Fibroblast of villous mesenchyme (primary cell): ENCODE measurements around the gene SAMD4B. TPM values are rescaled to one million over a fixed set of nuclear protein-coding genes. Genes with fewer than 3 reads are reported as not detected.
A peak's percentile ranks its signal among the peaks of the same experiment; 100 is the strongest.

Experiments
- DNase-seq: peaks from one replicate; pipeline ENCODE4 v3.0.0-alpha.2; 2010; ENCODE audit warnings: low read depth
- H3K4me3 ChIP-seq: 2 replicates; pipeline ENCODE4 v1.5.1; 2011; ENCODE audit warnings: low read depth, mild to moderate bottlenecking, low read length
- total RNA-seq: library from RNA; depleted of rRNA; stranded (reverse); fragments of >200 nt; gene quantifications from 2 replicates; pipeline ENCODE4 v1.2.3, GENCODE V29; 2012
- TF ChIP-seq, protein P1 (sequence below): IDR thresholded peaks from 2 replicates; pipeline ENCODE4 v1.5.1; 2012; ENCODE audit warnings: low read depth, mild to moderate bottlenecking, low read length; ENCODE audit not compliant: insufficient read depth

The SAMD4B gene
- total RNA-seq, 1 donor, result 38.0 TPM

DNA sequence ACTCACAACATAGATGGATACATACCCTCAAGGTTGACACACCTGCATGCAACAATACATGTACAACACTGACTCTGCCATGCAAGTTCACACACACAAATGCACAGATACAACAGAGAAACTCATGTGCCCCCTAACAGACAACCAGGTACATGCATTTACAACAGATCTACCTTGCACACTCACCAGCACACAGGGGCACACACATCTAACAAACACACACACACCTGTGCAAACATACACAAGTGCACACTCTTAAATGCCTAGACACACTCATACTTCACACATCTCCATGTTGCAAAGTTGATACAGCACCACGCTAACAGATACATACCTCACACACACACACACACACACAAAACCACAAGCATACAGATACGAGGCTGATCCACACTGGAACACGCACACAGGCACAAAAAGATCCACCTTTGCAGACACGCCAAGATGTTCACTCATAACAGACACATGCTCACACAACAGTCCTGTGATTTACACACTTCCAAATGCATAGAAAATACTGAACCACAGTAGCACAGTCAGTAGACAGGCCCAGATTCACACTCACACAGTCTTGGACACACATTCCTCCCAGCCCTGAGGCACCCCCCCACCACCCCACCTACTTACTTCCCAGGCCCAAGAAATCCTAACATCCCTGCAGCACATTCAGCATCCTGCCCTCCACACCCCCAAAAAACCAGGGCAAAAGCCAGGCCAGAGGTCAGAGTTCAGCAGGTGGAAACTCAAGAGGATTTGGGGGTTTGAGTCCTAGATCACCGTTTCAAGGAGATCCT is 22.9 kb upstream of the SAMD4B start:
- no peak overlapping the region for H3K4me3 ChIP-seq
- TF ChIP-seq, protein P1, sequence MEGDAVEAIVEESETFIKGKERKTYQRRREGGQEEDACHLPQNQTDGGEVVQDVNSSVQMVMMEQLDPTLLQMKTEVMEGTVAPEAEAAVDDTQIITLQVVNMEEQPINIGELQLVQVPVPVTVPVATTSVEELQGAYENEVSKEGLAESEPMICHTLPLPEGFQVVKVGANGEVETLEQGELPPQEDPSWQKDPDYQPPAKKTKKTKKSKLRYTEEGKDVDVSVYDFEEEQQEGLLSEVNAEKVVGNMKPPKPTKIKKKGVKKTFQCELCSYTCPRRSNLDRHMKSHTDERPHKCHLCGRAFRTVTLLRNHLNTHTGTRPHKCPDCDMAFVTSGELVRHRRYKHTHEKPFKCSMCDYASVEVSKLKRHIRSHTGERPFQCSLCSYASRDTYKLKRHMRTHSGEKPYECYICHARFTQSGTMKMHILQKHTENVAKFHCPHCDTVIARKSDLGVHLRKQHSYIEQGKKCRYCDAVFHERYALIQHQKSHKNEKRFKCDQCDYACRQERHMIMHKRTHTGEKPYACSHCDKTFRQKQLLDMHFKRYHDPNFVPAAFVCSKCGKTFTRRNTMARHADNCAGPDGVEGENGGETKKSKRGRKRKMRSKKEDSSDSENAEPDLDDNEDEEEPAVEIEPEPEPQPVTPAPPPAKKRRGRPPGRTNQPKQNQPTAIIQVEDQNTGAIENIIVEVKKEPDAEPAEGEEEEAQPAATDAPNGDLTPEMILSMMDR, result no peak
- no peak for DNase-seq

DNA sequence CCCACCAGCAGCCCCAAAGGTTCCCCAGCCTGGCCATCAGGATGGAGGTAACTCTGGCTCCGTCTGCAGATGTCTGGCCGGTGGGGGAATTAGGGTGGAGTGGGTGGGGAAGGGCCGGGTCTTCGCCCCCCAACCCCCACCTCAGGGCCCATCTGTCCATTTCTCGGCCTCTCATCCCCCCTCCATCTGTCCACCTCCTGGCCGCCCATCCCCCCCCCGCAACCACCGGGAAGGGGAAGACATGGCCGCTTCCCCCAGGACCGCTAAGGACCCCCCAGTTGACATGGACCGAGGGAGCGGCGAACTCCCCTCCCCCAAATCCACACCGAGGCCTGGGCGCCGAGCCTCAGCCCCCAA is 22.4 kb upstream of the SAMD4B start:
- TF ChIP-seq, protein P1, result no peak
- peak overlapping the region; percentile 48 for H3K4me3 ChIP-seq
- DNase-seq, result no peak

DNA sequence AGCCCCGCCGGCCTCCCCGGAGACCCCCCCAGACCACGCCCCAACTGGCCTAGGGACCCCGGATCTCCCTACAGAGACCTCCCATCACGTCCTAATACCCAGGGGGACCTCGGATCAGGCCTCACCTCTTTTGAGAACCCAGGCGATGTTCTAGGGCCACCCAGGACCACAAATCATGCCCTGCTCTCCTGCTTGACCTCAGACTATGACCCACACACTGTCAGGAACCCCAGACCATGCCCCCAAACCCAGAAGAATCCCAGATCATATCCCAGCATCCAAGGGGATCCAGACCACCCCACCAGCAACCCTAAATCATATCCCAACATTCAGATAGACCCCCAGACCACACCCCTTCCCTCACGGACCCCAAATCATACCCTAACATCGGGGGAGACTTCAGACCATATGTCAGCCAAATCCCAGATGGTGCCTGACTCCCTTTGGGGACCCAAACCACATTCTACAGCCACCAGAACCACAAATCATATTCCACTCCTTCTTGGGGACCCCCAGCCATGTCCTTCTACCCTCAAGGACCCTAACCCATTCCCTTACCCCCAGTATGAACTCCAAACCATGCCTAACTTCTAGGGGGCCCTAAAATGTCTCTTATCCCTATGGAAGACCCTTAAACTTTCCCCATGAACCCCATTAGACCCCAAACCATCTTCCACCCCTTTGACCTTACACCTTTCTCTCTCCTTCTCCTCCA is 20.9 kb upstream of the SAMD4B start:
- DNase-seq, result no peak
- H3K4me3 ChIP-seq, result no peak overlapping the region
- TF ChIP-seq, protein P1, result no peak

DNA sequence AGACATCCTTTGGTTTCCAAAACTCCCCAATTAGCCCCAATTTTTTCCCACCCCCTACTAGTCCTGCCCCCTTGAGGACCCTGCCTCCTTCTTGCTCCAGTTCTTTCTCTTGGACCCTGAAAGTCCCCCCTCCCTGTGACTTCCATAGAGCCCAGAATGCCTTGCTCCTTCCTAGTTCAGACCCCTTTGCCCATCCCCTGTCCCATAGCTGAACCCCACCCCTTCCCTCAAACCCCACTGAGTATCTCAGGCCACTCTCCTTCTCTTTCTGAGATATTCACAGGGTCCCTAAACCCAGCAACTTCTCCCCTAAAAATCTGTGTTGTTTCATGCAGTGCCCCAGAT is 20.4 kb upstream of the SAMD4B start:
- H3K4me3 ChIP-seq, result no peak overlapping the region
- TF ChIP-seq, protein P1, result no peak
- DNase-seq, result no peak

DNA sequence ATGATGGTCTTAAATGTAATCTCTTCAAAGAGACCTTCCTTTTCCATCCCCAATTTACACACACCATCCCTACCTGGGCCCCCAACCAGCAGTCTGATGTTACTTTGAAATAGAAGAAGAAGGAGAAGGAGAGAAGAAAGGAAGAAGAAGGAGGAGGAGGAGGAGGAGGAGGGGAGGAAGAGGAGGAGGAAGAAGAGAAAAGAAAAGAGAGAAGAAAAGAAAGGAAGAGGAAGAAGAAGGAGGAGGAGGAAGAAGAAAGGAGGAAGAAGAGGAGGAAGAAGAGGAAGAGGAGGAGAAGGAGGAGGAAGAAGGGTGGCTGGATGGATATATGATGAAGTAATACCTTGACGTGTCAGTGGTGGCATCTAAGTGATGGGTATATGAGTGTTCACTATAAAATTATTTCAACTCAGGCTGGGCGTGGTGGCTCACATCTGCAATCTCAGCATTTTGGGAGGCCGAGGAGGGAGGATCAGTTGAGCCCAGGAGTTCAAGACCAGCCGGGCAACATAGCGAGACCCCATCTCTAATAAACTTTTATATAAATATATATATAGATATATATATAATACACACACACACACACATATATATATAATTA is 17.9 kb upstream of the SAMD4B start:
- no peak overlapping the region for H3K4me3 ChIP-seq
- TF ChIP-seq, protein P1, result no peak
- DNase-seq, result no peak

DNA sequence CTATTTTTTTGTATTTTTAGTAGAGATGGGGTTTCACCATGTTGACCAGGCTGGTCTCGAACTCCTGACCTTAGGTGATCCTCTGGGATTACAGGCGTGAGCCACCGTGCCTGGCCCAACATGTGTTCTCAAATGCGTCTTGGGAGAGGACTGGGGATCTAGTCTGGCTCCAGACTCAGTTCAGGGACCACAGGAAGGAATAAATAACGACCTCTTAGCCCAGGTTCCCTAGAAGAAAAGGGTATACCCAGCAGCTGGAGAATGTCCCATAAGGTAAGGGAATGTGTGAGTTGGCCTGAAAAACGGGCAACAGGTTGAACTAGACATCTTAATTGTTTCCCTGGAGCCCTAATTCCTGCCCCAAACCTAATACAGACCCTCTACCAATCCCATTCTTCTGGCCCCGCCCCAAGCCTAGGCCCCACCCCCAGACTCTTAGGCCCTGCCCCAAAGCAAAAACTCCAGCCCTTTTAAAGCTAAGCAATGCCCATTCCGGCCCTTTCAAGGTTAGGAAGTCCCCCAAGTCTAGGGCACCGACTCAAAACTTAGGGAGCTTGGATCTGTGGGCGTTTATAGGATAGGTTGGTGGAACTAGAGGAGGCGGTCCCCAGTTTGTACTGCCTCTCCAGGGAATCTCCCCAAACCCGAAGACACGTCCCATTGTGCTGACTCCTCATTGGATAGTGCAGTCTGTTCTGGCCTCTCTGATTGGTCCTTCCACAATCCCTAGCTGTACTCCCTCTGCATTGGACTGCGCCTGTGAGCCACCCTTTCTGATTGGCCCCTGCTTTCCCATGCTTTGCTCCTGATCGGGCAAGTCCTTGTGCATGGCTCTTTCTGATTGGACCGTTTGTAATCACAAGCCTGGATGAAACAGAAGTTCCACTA is 16.2 kb upstream of the SAMD4B start:
- TF ChIP-seq, protein P1, result no peak
- DNase-seq, result no peak
- no peak overlapping the region for H3K4me3 ChIP-seq
